Measurements from ENCODE around the gene SETDB1. TPM values are rescaled to one million over a fixed set of nuclear protein-coding genes. Genes with fewer than 3 reads are reported as not detected.

SETDB1 gene
- total and polyA plus RNA-seq, 2 of the 13 experiments (the other 11 are each of a cell fraction or from before 2014, with no cell fraction given) = 33.1 to 34.6 TPM

GRCh38 chr1:151010346-151010726 is 84.2 kb downstream of the SETDB1 start:
- TF ChIP-seq RBM39 (IDR thresholded peaks at IDR 0.05; ENCODE audit: low read depth, low read length, poor library complexity, severe bottlenecking) (no peak), RXRA (CRISPR knock-in tag; IDR thresholded peaks at IDR 0.05) (no peak), SPEN (CRISPR knock-in tag; IDR thresholded peaks at IDR 0.05; ENCODE audit: low read depth) (no peak), ZNF772 (CRISPR knock-in tag; IDR thresholded peaks at IDR 0.05) (no peak)
- Histone ChIP-seq H2AFZ (ENCODE audit: low read length) (no peak overlapping the region), H3K4me2 (ENCODE audit: low read depth, low read length) (no peak overlapping the region), H3K4me1 (ENCODE audit: insufficient read depth, low read length) (peaks cover 76% of the 10 kb centered on the region), H3K27ac (ENCODE audit: extremely low read length, insufficient read depth, low read length) (no peak overlapping the region), H3K4me3 (replicated peaks in 1 of 3; ENCODE audit: insufficient read depth in 1 of 3, low read depth in 2 of 3, low read length in 3 of 3) (no peak overlapping the region), H3K9ac (ENCODE audit: insufficient read depth, low read depth, low read length) (no peak overlapping the region), H3K79me2 (ENCODE audit: insufficient read depth, low read length) (peaks cover 25% of the 10 kb centered on the region), H4K20me1 (ENCODE audit: insufficient read depth, low read length) (no peaks in the 10 kb centered on the region), H3K9me3 (ENCODE audit: low read length) (no peaks in the 10 kb centered on the region), H3K36me3 (replicated peaks in 1 of 2; ENCODE audit: control insufficient read depth in 1 of 2, insufficient read depth in 2 of 2, low read length in 2 of 2) (no peaks in the 10 kb centered on the region), H3K27me3 (ENCODE audit: control insufficient read depth in 1 of 2, insufficient read depth in 2 of 2, low read length in 2 of 2) (no peaks in the 10 kb centered on the region; a peak in 1 of 5 replicates)
- ATAC-seq = no peak
- no TSS peak for BruUV-seq (replicated peaks)
- no peak for DNase-seq (ENCODE audit: low spot score)
- no peak for FAIRE-seq
- intact Hi-C loops (cut with micrococcal nuclease; ENCODE audit: unreplicated experiment) (loop anchor here (5.0 kb wide), 1 partner anchor 137 kb away; the partner anchor contains the start of gene SEMA6C), in situ Hi-C loops (cut with HindIII; ENCODE audit: extremely low pct_ligation_motif_present, low pct_unique_long_range_greater_than_20kb) (no loop called here)
- ChIA-PET CTCF (ENCODE audit: low intra/inter-chr PET ratio, low total read pairs) (no interaction called here), POLR2A (no interaction called here)
- WGBS (ENCODE audit: low lambda C conversion rate) = 94% methylated on average over 3 of the region's 3 CpGs

GRCh38 chr1:151011154-151011850 is 85.1 kb downstream of the SETDB1 start:
- no peaks in the 10 kb centered on the region; a peak in 1 of 5 replicates for H3K27me3 ChIP-seq (ENCODE audit: control insufficient read depth in 1 of 2, insufficient read depth in 2 of 2, low read length in 2 of 2)
- DNase-seq (ENCODE audit: low spot score) = no peak
- TF ChIP-seq FOXJ3 (CRISPR knock-in tag; IDR thresholded peaks at IDR 0.05; ENCODE audit: borderline replicate concordance) (no peak), ZNF709 (CRISPR knock-in tag; IDR thresholded peaks at IDR 0.05) (no peak), MYC (CRISPR knock-in tag; IDR thresholded peaks at IDR 0.05; ENCODE audit: borderline replicate concordance) (no peak), GZF1 (CRISPR knock-in tag; IDR thresholded peaks at IDR 0.05) (no peak), ZNF784 (CRISPR knock-in tag; IDR thresholded peaks at IDR 0.05; ENCODE audit: borderline replicate concordance) (no peak), ASH2L (IDR thresholded peaks at IDR 0.05; ENCODE audit: insufficient read length, low read depth, low read length) (no peak), HMGA1 (CRISPR knock-in tag; conservative IDR thresholded peaks at IDR 0.05) (no peak), ARHGAP35 (CRISPR knock-in tag; IDR thresholded peaks at IDR 0.05; ENCODE audit: borderline replicate concordance) (no peak), HDAC1 (CRISPR knock-in tag; IDR thresholded peaks at IDR 0.05) (no peak), DZIP1 (CRISPR knock-in tag; IDR thresholded peaks at IDR 0.05) (no peak), ZNF382 (CRISPR knock-in tag; IDR thresholded peaks at IDR 0.05; ENCODE audit: borderline replicate concordance) (no peak)

More at GRCh38 chr1:151011154-151011850, 85.1 kb downstream of the SETDB1 start:
- POLR2A ChIA-PET = interaction anchor here (1.0 to 4.0 kb wide), 2 partner anchors 36 to 154 kb away, joined by 4 to 21 read pairs; partner anchors contain the start of genes C1orf56 and LYSMD1
- in situ Hi-C loops (cut with HindIII; ENCODE audit: extremely low pct_ligation_motif_present, low pct_unique_long_range_greater_than_20kb) = no loop called here
- Histone ChIP-seq H3K4me2 (ENCODE audit: low read depth, low read length) (no peak overlapping the region), H3K4me1 (ENCODE audit: insufficient read depth, low read length) (peaks cover 72% of the 10 kb centered on the region), H3K9me3 (ENCODE audit: low read length) (no peaks in the 10 kb centered on the region), H3K36me3 (replicated peaks in 1 of 2; ENCODE audit: control insufficient read depth in 1 of 2, insufficient read depth in 2 of 2, low read length in 2 of 2) (no peaks in the 10 kb centered on the region), H4K20me1 (ENCODE audit: insufficient read depth, low read length) (no peaks in the 10 kb centered on the region), H3K9ac (ENCODE audit: insufficient read depth, low read depth, low read length) (no peak overlapping the region), H3K4me3 (replicated peaks in 1 of 3; ENCODE audit: insufficient read depth in 1 of 3, low read depth in 2 of 3, low read length in 3 of 3) (no peak overlapping the region), H3K79me2 (ENCODE audit: insufficient read depth, low read length) (peaks cover 20% of the 10 kb centered on the region), H3K27ac (ENCODE audit: extremely low read length, insufficient read depth, low read length) (peak overlapping the region; percentile 99), H2AFZ (ENCODE audit: low read length) (no peak overlapping the region)
- ATAC-seq = no peak
- intact Hi-C loops (cut with micrococcal nuclease; ENCODE audit: unreplicated experiment) = loop anchor here (5.0 kb wide), 1 partner anchor 136 kb away; the partner anchor contains the start of gene SEMA6C
- WGBS (ENCODE audit: low lambda C conversion rate) = 77% methylated on average over 4 of the region's 4 CpGs
- no peak for FAIRE-seq
- CTCF ChIA-PET (ENCODE audit: low intra/inter-chr PET ratio, low total read pairs) = no interaction called here
- BruUV-seq (replicated peaks) = no TSS peak
